ENCODE measurements around the gene RADX. TPM values are rescaled to one million over a fixed set of nuclear protein-coding genes. Genes with fewer than 3 reads are reported as not detected.

Gene RADX
- total and polyA plus RNA-seq, 2 experiments from 2014 or later: 1.9 to 6.7 TPM

GRCh38 chrX:106718709-106719108 lies 106.9 kb downstream of the RADX start (continued):
- TF ChIP-seq, protein P1, sequence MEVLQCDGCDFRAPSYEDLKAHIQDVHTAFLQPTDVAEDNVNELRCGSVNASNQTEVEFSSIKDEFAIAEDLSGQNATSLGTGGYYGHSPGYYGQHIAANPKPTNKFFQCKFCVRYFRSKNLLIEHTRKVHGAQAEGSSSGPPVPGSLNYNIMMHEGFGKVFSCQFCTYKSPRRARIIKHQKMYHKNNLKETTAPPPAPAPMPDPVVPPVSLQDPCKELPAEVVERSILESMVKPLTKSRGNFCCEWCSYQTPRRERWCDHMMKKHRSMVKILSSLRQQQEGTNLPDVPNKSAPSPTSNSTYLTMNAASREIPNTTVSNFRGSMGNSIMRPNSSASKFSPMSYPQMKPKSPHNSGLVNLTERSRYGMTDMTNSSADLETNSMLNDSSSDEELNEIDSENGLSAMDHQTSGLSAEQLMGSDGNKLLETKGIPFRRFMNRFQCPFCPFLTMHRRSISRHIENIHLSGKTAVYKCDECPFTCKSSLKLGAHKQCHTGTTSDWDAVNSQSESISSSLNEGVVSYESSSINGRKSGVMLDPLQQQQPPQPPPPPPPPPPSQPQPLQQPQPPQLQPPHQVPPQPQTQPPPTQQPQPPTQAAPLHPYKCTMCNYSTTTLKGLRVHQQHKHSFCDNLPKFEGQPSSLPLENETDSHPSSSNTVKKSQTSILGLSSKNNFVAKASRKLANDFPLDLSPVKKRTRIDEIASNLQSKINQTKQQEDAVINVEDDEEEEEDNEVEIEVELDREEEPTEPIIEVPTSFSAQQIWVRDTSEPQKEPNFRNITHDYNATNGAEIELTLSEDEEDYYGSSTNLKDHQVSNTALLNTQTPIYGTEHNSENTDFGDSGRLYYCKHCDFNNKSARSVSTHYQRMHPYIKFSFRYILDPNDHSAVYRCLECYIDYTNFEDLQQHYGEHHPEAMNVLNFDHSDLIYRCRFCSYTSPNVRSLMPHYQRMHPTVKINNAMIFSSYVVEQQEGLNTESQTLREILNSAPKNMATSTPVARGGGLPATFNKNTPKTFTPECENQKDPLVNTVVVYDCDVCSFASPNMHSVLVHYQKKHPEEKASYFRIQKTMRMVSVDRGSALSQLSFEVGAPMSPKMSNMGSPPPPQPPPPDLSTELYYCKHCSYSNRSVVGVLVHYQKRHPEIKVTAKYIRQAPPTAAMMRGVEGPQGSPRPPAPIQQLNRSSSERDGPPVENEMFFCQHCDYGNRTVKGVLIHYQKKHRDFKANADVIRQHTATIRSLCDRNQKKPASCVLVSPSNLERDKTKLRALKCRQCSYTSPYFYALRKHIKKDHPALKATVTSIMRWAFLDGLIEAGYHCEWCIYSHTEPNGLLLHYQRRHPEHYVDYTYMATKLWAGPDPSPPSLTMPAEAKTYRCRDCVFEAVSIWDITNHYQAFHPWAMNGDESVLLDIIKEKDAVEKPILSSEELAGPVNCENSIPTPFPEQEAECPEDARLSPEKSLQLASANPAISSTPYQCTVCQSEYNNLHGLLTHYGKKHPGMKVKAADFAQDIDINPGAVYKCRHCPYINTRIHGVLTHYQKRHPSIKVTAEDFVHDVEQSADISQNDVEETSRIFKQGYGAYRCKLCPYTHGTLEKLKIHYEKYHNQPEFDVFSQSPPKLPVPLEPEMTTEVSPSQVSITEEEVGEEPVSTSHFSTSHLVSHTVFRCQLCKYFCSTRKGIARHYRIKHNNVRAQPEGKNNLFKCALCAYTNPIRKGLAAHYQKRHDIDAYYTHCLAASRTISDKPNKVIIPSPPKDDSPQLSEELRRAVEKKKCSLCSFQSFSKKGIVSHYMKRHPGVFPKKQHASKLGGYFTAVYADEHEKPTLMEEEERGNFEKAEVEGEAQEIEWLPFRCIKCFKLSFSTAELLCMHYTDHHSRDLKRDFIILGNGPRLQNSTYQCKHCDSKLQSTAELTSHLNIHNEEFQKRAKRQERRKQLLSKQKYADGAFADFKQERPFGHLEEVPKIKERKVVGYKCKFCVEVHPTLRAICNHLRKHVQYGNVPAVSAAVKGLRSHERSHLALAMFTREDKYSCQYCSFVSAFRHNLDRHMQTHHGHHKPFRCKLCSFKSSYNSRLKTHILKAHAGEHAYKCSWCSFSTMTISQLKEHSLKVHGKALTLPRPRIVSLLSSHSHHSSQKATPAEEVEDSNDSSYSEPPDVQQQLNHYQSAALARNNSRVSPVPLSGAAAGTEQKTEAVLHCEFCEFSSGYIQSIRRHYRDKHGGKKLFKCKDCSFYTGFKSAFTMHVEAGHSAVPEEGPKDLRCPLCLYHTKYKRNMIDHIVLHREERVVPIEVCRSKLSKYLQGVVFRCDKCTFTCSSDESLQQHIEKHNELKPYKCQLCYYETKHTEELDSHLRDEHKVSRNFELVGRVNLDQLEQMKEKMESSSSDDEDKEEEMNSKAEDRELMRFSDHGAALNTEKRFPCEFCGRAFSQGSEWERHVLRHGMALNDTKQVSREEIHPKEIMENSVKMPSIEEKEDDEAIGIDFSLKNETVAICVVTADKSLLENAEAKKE (CRISPR knock-in tag; IDR thresholded peaks at IDR 0.05): no peak
- TF ChIP-seq POLR2AphosphoS5 (IDR thresholded peaks at IDR 0.05; ENCODE audit: low read depth) (no peak), JUNB (IDR thresholded peaks at IDR 0.05; ENCODE audit: unreplicated experiment) (no peak)

DNA sequence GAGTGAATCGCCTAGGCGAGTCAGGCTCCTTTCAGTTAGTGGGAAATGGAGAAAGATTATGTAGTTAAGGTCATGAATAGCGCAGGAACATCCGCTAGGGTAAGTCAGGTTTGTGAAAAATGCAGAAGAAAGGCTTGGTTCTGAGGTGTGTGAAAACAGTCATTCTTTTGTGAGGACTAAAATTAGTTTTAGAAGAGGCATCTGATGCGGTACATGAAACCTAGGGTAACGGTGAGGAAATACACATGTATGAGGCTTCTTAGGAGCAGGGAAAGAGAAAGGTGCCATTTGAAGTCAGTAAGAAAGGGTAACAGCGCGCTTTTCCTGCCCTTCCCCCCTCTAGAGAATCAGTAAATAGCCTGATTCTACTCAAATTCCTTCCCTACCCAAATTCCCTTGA lies 114.2 kb downstream of the RADX start:
- Histone ChIP-seq H2AFZ (peak overlapping the region; percentile 79; the same call in 1 of the 2 replicates), H3K4me3 (peak overlapping the region; percentile 68), H3K27me3 (ENCODE audit: insufficient read depth) (peaks cover 43% of the 10 kb centered on the region), H3K27ac (ENCODE audit: low read depth) (no peak overlapping the region), H3K36me3 (ENCODE audit: insufficient read depth) (no peaks in the 10 kb centered on the region), H3F3A (replicated peaks; ENCODE audit: low read depth) (no peaks in the 10 kb centered on the region), H3K4me2 (peak overlapping the region; percentile 76), H4K20me1 (replicated peaks; ENCODE audit: insufficient read depth) (no peaks in the 10 kb centered on the region), H3K79me2 (replicated peaks; ENCODE audit: insufficient read depth) (no peaks in the 10 kb centered on the region), H3K9me2 (ENCODE audit: insufficient read depth) (no peaks in the 10 kb centered on the region), H3K4me1 (ENCODE audit: insufficient read depth) (peaks cover 7% of the 10 kb centered on the region; the same call in 1 of the 2 replicates)
- TF ChIP-seq, protein P1 (CRISPR knock-in tag; IDR thresholded peaks at IDR 0.05): no peak
- TF ChIP-seq CREB1 (CRISPR knock-in tag; IDR thresholded peaks at IDR 0.05; ENCODE audit: low read depth) (no peak), ZNF114 (CRISPR knock-in tag; IDR thresholded peaks at IDR 0.05) (no peak), NANOG (IDR thresholded peaks at IDR 0.05; ENCODE audit: borderline replicate concordance) (no peak), ZNF331 (CRISPR knock-in tag; IDR thresholded peaks at IDR 0.05; ENCODE audit: low read depth) (no peak), POLR2AphosphoS5 (IDR thresholded peaks at IDR 0.05; ENCODE audit: low read depth) (no peak), EZH2 (IDR thresholded peaks at IDR 0.05; ENCODE audit: low read depth, unreplicated experiment) (no peak), EZH2phosphoT487 (IDR thresholded peaks at IDR 0.05; ENCODE audit: unreplicated experiment) (no peak)
- Mint-ChIP-seq H3K9me3 (no peaks in the 10 kb centered on the region), H3K4me1 (peaks cover 6% of the 10 kb centered on the region), H3K4me3 (peak overlapping the region; percentile 80), H3K27me3 (ENCODE audit: insufficient read depth, low read depth, poor library complexity) (peaks cover 14% of the 10 kb centered on the region), H3K36me3 (ENCODE audit: low read depth) (no peaks in the 10 kb centered on the region), H3K27ac (no peak overlapping the region)
- no peak; the same call in 2 of the 3 replicates for ATAC-seq
- DNase-seq (ENCODE audit: low spot score): peak; percentile 27

Measured in GM23338 (cell line).